HEK293 (cell line): ENCODE data around the gene ERF.

Experiments
- CTCF ChIA-PET: fragments of 350-600 bp; formaldehyde crosslinking; extraction: SDS; loops from one replicate; lab custom pipeline; 2021; ENCODE audit warnings: antibody characterized with exemption; lab: Yijun Ruan, JAX
- POLR2A ChIA-PET: fragments of 300-600 bp; formaldehyde crosslinking; extraction: SDS; loops from one replicate; lab custom pipeline; 2020; ENCODE audit warnings: antibody characterized with exemption, inconsistent platforms; lab: Yijun Ruan, JAX
- H3K27ac ChIP-seq: fragments of 200-500 bp; sonication (Bioruptor generic); 2 replicates; pipeline ENCODE4 v1.5.1; 2014; ENCODE audit warnings: low read depth, low read length, control low read depth, inconsistent platforms; ENCODE audit errors: extremely low read depth
- H3K36me3 ChIP-seq, 2 experiments: fragments of 200-500 bp in 1 of 2; sonication (Bioruptor generic) in 1 of 2; 1 replicate in 1 of 2; 2 replicates in 1 of 2; pipeline ENCODE4 v1.5.1; 2014 to 2017; ENCODE audit warnings: inconsistent platforms in 2 of 2, low read length in 2 of 2; ENCODE audit not compliant: control insufficient read depth in 2 of 2, insufficient read depth in 1 of 2
- H3K4me1 ChIP-seq: fragments of 200-500 bp; sonication (Bioruptor generic); 2 replicates; pipeline ENCODE4 v1.5.1; 2014; ENCODE audit warnings: mild to moderate bottlenecking, low read length, inconsistent platforms; ENCODE audit not compliant: control insufficient read depth, insufficient read depth
- H3K4me3 ChIP-seq: 2 replicates; pipeline ENCODE4 v1.5.1; 2011; ENCODE audit warnings: low read depth, mild to moderate bottlenecking, control low read depth, low read length, moderate library complexity
- H3K9me3 ChIP-seq: fragments of 200-500 bp; sonication (Bioruptor generic); 2 replicates; pipeline ENCODE4 v1.5.1; 2014; ENCODE audit warnings: low read depth, low read length, inconsistent platforms; ENCODE audit not compliant: control insufficient read depth, insufficient read depth
- AEBP2 ChIP-seq: fragments of 450-650 bp; formaldehyde crosslinking; IDR thresholded peaks from 2 replicates; pipeline ENCODE4 v1.5.1; 2016; ENCODE audit warnings: missing biosample characterization, missing genetic modification characterization, borderline replicate concordance
- GLIS2 ChIP-seq: fragments of 450-650 bp; formaldehyde crosslinking; IDR thresholded peaks from 2 replicates; pipeline ENCODE4 v1.5.1; 2016; ENCODE audit warnings: missing biosample characterization, missing genetic modification characterization
- HOXC10 ChIP-seq: sonication (generic); formaldehyde crosslinking; IDR thresholded peaks from 2 replicates; pipeline ENCODE4 v1.8.1; 2023; ENCODE audit warnings: mild to moderate bottlenecking, missing genetic modification reagents
- KLF16 ChIP-seq: fragments of 450-650 bp; formaldehyde crosslinking; IDR thresholded peaks from 2 replicates; pipeline ENCODE4 v1.5.1; 2017; ENCODE audit warnings: missing biosample characterization, missing genetic modification characterization
- KLF8 ChIP-seq: fragments of 450-650 bp; formaldehyde crosslinking; IDR thresholded peaks from 2 replicates; pipeline ENCODE4 v1.5.1; 2016; ENCODE audit warnings: missing biosample characterization, missing genetic modification characterization
- KLF9 ChIP-seq: fragments of 450-650 bp; formaldehyde crosslinking; IDR thresholded peaks from 2 replicates; pipeline ENCODE4 v1.5.1; 2016; ENCODE audit warnings: missing biosample characterization, missing genetic modification characterization, low read depth
- OSR2 ChIP-seq: fragments of 450-650 bp; formaldehyde crosslinking; IDR thresholded peaks from 2 replicates; pipeline ENCODE4 v1.5.1; 2016; ENCODE audit warnings: missing biosample characterization, missing genetic modification characterization
- PRDM1 ChIP-seq: fragments of 450-650 bp; formaldehyde crosslinking; IDR thresholded peaks from 2 replicates; pipeline ENCODE4; 2016; ENCODE audit warnings: missing biosample characterization, missing genetic modification characterization
- PRDM6 ChIP-seq: fragments of 450-650 bp; formaldehyde crosslinking; IDR thresholded peaks from 2 replicates; pipeline ENCODE4 v1.5.1; 2017; ENCODE audit warnings: missing biosample characterization, missing genetic modification characterization
- SALL2 ChIP-seq: fragments of 450-650 bp; formaldehyde crosslinking; IDR thresholded peaks from 2 replicates; pipeline ENCODE4 v1.5.0; 2017; ENCODE audit warnings: missing biosample characterization, mild to moderate bottlenecking, missing genetic modification characterization, borderline replicate concordance
- SP2 ChIP-seq: fragments of 450-650 bp; formaldehyde crosslinking; IDR thresholded peaks from 2 replicates; pipeline ENCODE4 v1.5.1; 2016; ENCODE audit warnings: missing biosample characterization, missing genetic modification characterization
- SP7 ChIP-seq: fragments of 450-650 bp; formaldehyde crosslinking; IDR thresholded peaks from 2 replicates; pipeline ENCODE4 v1.5.1; 2016; ENCODE audit warnings: missing biosample characterization, missing genetic modification characterization
- YY2 ChIP-seq: fragments of 450-650 bp; formaldehyde crosslinking; IDR thresholded peaks from 2 replicates; pipeline ENCODE4 v1.5.1; 2016; ENCODE audit warnings: missing biosample characterization, missing genetic modification characterization
- ZBTB20 ChIP-seq: fragments of 450-650 bp; formaldehyde crosslinking; IDR thresholded peaks from 2 replicates; pipeline ENCODE4 v1.5.1; 2016; ENCODE audit warnings: missing biosample characterization, missing genetic modification characterization
- ZBTB48 ChIP-seq: fragments of 450-650 bp; formaldehyde crosslinking; IDR thresholded peaks from 2 replicates; pipeline ENCODE4 v1.5.1; 2016; ENCODE audit warnings: missing biosample characterization, missing genetic modification characterization
- ZBTB7A ChIP-seq: fragments of 450-650 bp; formaldehyde crosslinking; IDR thresholded peaks from 2 replicates; pipeline ENCODE4 v1.5.1; 2016; ENCODE audit warnings: low read depth, missing biosample characterization, missing genetic modification characterization
- ZNF133 ChIP-seq: fragments of 450-650 bp; formaldehyde crosslinking; IDR thresholded peaks from 2 replicates; pipeline ENCODE4 v1.5.1; 2016; ENCODE audit warnings: missing biosample characterization, missing genetic modification characterization
- ZNF138 ChIP-seq: fragments of 450-650 bp; formaldehyde crosslinking; IDR thresholded peaks from 2 replicates; pipeline ENCODE4 v1.5.1; 2016; ENCODE audit warnings: missing biosample characterization, missing genetic modification characterization, borderline replicate concordance
- ZNF146 ChIP-seq: fragments of 450-650 bp; formaldehyde crosslinking; IDR thresholded peaks from 2 replicates; pipeline ENCODE4 v1.5.1; 2016; ENCODE audit warnings: missing biosample characterization, missing genetic modification characterization
- ZNF223 ChIP-seq: fragments of 450-650 bp; formaldehyde crosslinking; IDR thresholded peaks from 2 replicates; pipeline ENCODE4 v1.5.1; 2016; ENCODE audit warnings: missing biosample characterization, missing genetic modification characterization
- ZNF26 ChIP-seq: fragments of 450-650 bp; formaldehyde crosslinking; IDR thresholded peaks from 2 replicates; pipeline ENCODE4 v1.5.1; 2016; ENCODE audit warnings: missing biosample characterization, missing genetic modification characterization
- ZNF280C ChIP-seq: fragments of 450-650 bp; formaldehyde crosslinking; IDR thresholded peaks from 2 replicates; pipeline ENCODE4 v1.5.1; 2016; ENCODE audit warnings: missing biosample characterization, missing genetic modification characterization
- ZNF623 ChIP-seq: fragments of 450-650 bp; formaldehyde crosslinking; IDR thresholded peaks from 2 replicates; pipeline ENCODE4 v1.5.1; 2016; ENCODE audit warnings: missing biosample characterization, missing genetic modification characterization
- ZNF692 ChIP-seq: fragments of 450-650 bp; formaldehyde crosslinking; IDR thresholded peaks from 2 replicates; pipeline ENCODE4 v1.5.1; 2016; ENCODE audit warnings: missing biosample characterization, missing genetic modification characterization

The ERF gene

GRCh38 chr19:42279902-42280814 is 25.2 kb upstream of the ERF start (continued):
- TF ChIP-seq YY2 (tag by site-specific recombination), result 0 out of 2 replicates have a peak, but pooled peaks have one; percentile 24
- peak; percentile 90 for TF ChIP-seq SP2 (tag by site-specific recombination)
- TF ChIP-seq KLF16, result peak; percentile 89
- TF ChIP-seq AEBP2 (tag by site-specific recombination), result no peak
- no peak for TF ChIP-seq PRDM6 (tag by site-specific recombination)
- TF ChIP-seq KLF9 (tag by site-specific recombination), result peak; percentile 77; the same call in 1 of the 2 replicates
- TF ChIP-seq ZNF146 (tag by site-specific recombination), result peak; percentile 8; the same call in 1 of the 2 replicates
- peak; percentile 95 for TF ChIP-seq ZBTB48
- TF ChIP-seq SALL2 (tag by site-specific recombination), result peak; percentile 83; the same call in 1 of the 2 replicates
- TF ChIP-seq ZNF138 (tag by site-specific recombination), result no peak
- peak; percentile 83 for TF ChIP-seq SP7
- peak; percentile 82 for TF ChIP-seq ZBTB20
- no peak for TF ChIP-seq ZNF26 (tag by site-specific recombination)
- TF ChIP-seq OSR2, result peak; percentile 52
- no peak; the same call in 1 of the 2 replicates for TF ChIP-seq PRDM1 (tag by site-specific recombination)
- TF ChIP-seq ZNF692 (tag by site-specific recombination), result peak; percentile 89

GRCh38 chr19:42279155-42279901 is 24.4 kb upstream of the ERF start:
- H3K27ac ChIP-seq, result peak overlapping the region; percentile 92
- ChIA-PET POLR2A (interaction anchor here (0.5 to 12.3 kb wide), 11 partner anchors 9 to 52 kb away, joined by 3 to 242 read pairs (median 6); partner anchors contain the start of genes CIC, ERF, GSK3A and PAFAH1B3), CTCF (interaction anchor here (0.5 to 7.5 kb wide), 41 partner anchors 9 to 872 kb away, joined by 3 to 276 read pairs (median 4); partner anchors contain the start of genes CIC, GSK3A, POU2F2 and ZNF526)
- peaks cover 37% of the 10 kb centered on the region for H3K4me1 ChIP-seq
- H3K36me3 ChIP-seq, result peaks cover 0 to 17% of the 10 kb centered on the region in 2 experiments; a peak in 2 of 3 replicates
- no peaks in the 10 kb centered on the region for H3K9me3 ChIP-seq
- peak overlapping the region; percentile 55 for H3K4me3 ChIP-seq
- 0 out of 2 replicates have a peak, but pooled peaks have one; percentile 11 for TF ChIP-seq ZNF623
- TF ChIP-seq GLIS2 (tag by site-specific recombination), result no peak
- no peak for TF ChIP-seq HOXC10
- TF ChIP-seq ZNF280C (tag by site-specific recombination), result no peak
- TF ChIP-seq KLF8 (tag by site-specific recombination), result no peak
- peak; percentile 18; the same call in 1 of the 2 replicates for TF ChIP-seq YY2 (tag by site-specific recombination)
- TF ChIP-seq ZNF133 (tag by site-specific recombination), result no peak
- TF ChIP-seq ZBTB7A (tag by site-specific recombination), result peak; percentile 97
- TF ChIP-seq ZNF223 (tag by site-specific recombination), result no peak
